Sigmoid colon (tissue), 7 donors: ENCODE results near the gene HRH2. TPM values are rescaled to one million over a fixed set of nuclear protein-coding genes. Genes with fewer than 3 reads are reported as not detected.

ENCODE experiments used
- DNase-seq: peaks from one replicate; pipeline ENCODE4 v3.0.0-alpha.2; 2019
- H3K27ac ChIP-seq, 4 donors: fragments of 200-600 bp; sonication (generic); one replicate each; pipeline ENCODE4 v1.5.1; 2016 to 2019; ENCODE audit warnings: mild to moderate bottlenecking in 1 of 4
- H3K27me3 ChIP-seq, 3 donors: fragments of 200-600 bp; sonication (generic); one replicate each; pipeline ENCODE4 v1.5.1; 2019; ENCODE audit warnings: mild to moderate bottlenecking in 1 of 3
- H3K36me3 ChIP-seq, 4 donors: fragments of 200-600 bp; sonication (generic); one replicate each; pipeline ENCODE4 v1.5.1; 2016 to 2019
- H3K4me1 ChIP-seq, 4 donors: fragments of 200-600 bp; sonication (generic); one replicate each; pipeline ENCODE4 v1.5.1; 2017 to 2019
- H3K4me3 ChIP-seq, 4 donors: fragments of 200-600 bp; sonication (generic); one replicate each; pipeline ENCODE4 v1.5.1; 2017 to 2019; ENCODE audit warnings: mild to moderate bottlenecking in 2 of 4, moderate library complexity in 1 of 4
- H3K9me3 ChIP-seq, 4 donors: fragments of 200-600 bp in 3 of 4; sonication (generic) in 3 of 4; one replicate each; pipeline versions ENCODE4 v1.5.1 to v1.6.1; 2013 to 2019
- EP300 ChIP-seq, 4 donors: sonication (generic); formaldehyde crosslinking; IDR thresholded peaks; one replicate each; pipeline ENCODE4 v1.6.1; 2017; ENCODE audit warnings: antibody characterized with exemption in 4 of 4
- POLR2A ChIP-seq, 2 donors: fragments of 450-650 bp; IDR thresholded peaks; one replicate each; pipeline ENCODE4 v1.6.1; 2016; ENCODE audit warnings: antibody characterized with exemption in 2 of 2, mild to moderate bottlenecking in 2 of 2, moderate library complexity in 2 of 2
- POLR2AphosphoS5 ChIP-seq, 4 donors: sonication (generic); formaldehyde crosslinking; IDR thresholded peaks; one replicate each; pipeline ENCODE4 v1.6.1; 2017; ENCODE audit warnings: antibody characterized with exemption in 4 of 4
- WGBS, 2 donors: extraction: QIAGEN DNeasy Blood & Tissue Kit; methylation state at CpG; one replicate each; pipeline ENCODE4 v1.1.7; 2013; 5-methylcytosine and 5-hydroxymethylcytosine counted together
- intact Hi-C: fragments of 100-400 bp; cut with DNase I; formaldehyde crosslinking; loops from one replicate; pipeline ENCODE4 v1.15.1; 2023
- polyA plus RNA-seq, 3 donors: library from polyadenylated mRNA; stranded (reverse); fragments of 200-250 nt; gene quantifications; one replicate each; pipeline ENCODE4 v1.2.3, GENCODE V29; 2013
- total RNA-seq, 4 donors: library from RNA; depleted of rRNA; stranded (reverse); fragments of >200 nt; gene quantifications; one replicate each; pipeline ENCODE4 v1.1.0, GENCODE V29; 2016
- TF ChIP-seq, protein P1 (sequence below), 4 experiments: fragments of 450-650 bp in 3 of 4; fragments of 200-600 bp in 1 of 4; IDR thresholded peaks; one replicate each; pipeline ENCODE4 v1.5.1; 2016 to 2019; ENCODE audit warnings: antibody characterized with exemption in 4 of 4, mild to moderate bottlenecking in 3 of 4, moderate library complexity in 2 of 4
- donor health status: healthy with polysubstance abuse.
- donor health status: Bipolar disorder and iron deficiency.
- donor health status: healthy.

HRH2 gene
- total and polyA plus RNA-seq, 7 donors: under 0.01 to 3.8 (median 1.5) TPM

DNA sequence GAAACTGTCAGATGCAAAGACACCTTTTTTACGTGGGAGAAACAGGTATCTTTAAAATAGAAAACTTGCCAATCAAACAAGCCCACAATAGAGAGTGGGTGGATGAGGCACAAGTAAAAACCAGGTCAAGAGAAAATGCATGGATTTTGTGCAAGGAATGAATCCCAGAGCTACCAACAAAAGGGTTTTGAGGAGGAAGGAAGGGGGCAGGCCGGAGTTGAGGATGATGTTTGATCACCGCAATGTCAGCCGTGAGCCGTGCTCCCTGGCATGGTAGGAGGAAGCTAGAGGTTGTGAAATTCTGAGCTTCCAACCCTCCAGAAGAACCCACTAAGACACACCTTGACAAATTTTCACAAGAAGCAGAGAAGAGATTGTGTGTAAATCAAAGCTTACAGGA lies 53.2 kb downstream of the HRH2 start:
- Histone ChIP-seq H3K4me1 (no peaks in the 10 kb centered on the region), H3K9me3 (no peaks in the 10 kb centered on the region), H3K4me3 (no peak overlapping the region), H3K36me3 (no peaks in the 10 kb centered on the region), H3K27me3 (peaks cover 0 to 3% (median 0%) of the 10 kb centered on the region in 3 donors), H3K27ac (no peak overlapping the region)
- 84 to 86% methylated on average over 5 of the region's 5 CpGs for WGBS, 2 donors
- intact Hi-C loops: no loop called here
- DNase-seq: no peak
- TF ChIP-seq, protein P1, sequence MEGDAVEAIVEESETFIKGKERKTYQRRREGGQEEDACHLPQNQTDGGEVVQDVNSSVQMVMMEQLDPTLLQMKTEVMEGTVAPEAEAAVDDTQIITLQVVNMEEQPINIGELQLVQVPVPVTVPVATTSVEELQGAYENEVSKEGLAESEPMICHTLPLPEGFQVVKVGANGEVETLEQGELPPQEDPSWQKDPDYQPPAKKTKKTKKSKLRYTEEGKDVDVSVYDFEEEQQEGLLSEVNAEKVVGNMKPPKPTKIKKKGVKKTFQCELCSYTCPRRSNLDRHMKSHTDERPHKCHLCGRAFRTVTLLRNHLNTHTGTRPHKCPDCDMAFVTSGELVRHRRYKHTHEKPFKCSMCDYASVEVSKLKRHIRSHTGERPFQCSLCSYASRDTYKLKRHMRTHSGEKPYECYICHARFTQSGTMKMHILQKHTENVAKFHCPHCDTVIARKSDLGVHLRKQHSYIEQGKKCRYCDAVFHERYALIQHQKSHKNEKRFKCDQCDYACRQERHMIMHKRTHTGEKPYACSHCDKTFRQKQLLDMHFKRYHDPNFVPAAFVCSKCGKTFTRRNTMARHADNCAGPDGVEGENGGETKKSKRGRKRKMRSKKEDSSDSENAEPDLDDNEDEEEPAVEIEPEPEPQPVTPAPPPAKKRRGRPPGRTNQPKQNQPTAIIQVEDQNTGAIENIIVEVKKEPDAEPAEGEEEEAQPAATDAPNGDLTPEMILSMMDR (IDR thresholded peaks at IDR 0.05): no peak
- TF ChIP-seq EP300 (IDR thresholded peaks at IDR 0.05) (no peak), POLR2AphosphoS5 (IDR thresholded peaks at IDR 0.05) (no peak), POLR2A (IDR thresholded peaks at IDR 0.05) (no peak)

DNA sequence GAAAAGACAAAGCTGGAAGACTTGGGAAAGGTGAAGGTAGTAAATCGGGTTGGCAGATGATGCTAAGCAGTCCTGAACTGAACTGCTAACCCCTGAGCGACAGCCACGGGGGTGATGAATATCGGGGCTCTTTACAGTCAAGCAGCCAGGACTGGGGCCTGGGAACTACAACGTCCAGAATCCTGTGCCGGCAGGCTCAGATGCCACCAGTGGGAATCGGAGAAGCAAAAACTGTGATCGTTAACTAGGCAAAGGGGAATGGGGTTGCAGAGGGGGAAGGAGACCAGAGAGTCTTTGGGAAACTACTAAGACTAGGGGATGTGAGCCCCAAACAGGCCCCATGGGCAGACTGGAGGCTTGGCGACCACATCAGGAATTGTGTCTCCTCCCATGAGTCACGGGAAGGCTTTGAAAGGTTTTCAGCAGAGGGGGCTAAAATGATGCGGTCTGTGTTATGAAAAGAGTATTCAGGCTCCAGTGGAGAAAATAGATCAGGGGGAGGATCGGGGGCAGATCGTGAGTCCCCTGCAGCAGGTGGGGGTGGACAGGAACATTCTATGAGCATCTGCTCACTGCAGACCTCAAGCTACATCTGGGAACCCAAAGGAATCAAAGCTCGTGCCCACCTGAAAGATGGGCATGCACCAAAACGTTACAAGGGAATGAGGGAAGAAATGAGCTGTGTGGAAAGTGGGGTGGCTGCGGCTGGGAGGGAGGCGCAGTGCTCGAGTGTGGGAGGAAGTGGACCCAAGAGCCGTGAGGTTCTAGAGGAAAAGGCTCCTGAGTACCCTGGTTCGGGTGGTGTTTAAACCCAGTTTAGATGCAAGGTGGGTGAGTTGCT lies 53.8 kb downstream of the HRH2 start:
- intact Hi-C loops: no loop called here

DNA sequence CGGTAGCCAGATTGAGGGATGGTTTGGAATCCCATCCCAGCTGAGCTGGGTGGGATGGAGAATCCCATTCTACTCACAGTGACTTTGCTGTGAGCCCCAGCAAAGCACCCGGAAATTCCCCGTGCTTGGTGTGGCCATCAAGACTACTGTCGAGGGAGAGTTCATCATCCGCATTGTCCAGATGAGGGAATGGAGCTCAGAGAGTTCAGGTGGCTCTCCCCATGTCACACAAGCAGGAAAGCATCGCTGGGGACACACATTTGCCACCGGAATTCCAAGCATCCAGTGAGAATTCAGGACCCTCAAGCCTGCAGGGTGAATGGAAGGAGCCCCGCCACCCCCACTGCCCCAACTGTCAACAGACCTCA lies 54.4 kb downstream of the HRH2 start:
- 68 to 78% methylated on average over 8 of the region's 8 CpGs for WGBS, 2 donors
- intact Hi-C loops: no loop called here
- peak; percentile 54 for DNase-seq
- H3K27me3 ChIP-seq: peaks cover 0 to 3% (median 0%) of the 10 kb centered on the region in 3 donors
- peaks cover 0 to 7% (median 0%) of the 10 kb centered on the region in 4 donors for H3K9me3 ChIP-seq
- H3K27ac ChIP-seq: no peak overlapping the region
- no peaks in the 10 kb centered on the region for H3K4me1 ChIP-seq
- no peaks in the 10 kb centered on the region for H3K36me3 ChIP-seq
- TF ChIP-seq, protein P1 (IDR thresholded peaks at IDR 0.05): no peak
- no peak for TF ChIP-seq EP300 (IDR thresholded peaks at IDR 0.05)
- no peak for TF ChIP-seq POLR2AphosphoS5 (IDR thresholded peaks at IDR 0.05)
- no peak for TF ChIP-seq POLR2A (IDR thresholded peaks at IDR 0.05)
- no peak overlapping the region for H3K4me3 ChIP-seq

More for the DNA sequence above, 53.8 kb downstream of the HRH2 start:
- no peak for TF ChIP-seq POLR2A (IDR thresholded peaks at IDR 0.05)
- TF ChIP-seq EP300 (IDR thresholded peaks at IDR 0.05): no peak
- TF ChIP-seq, protein P1 (IDR thresholded peaks at IDR 0.05): no peak
- no peak for TF ChIP-seq POLR2AphosphoS5 (IDR thresholded peaks at IDR 0.05)
- 85 to 87% methylated on average over 20 of the region's 20 CpGs for WGBS, 2 donors
- H3K9me3 ChIP-seq: peaks cover 0 to 1% (median 0%) of the 10 kb centered on the region in 4 donors
- no peaks in the 10 kb centered on the region for H3K36me3 ChIP-seq
- H3K27ac ChIP-seq: no peak overlapping the region
- peak; percentile 24 for DNase-seq
- H3K4me1 ChIP-seq: no peaks in the 10 kb centered on the region
- peaks cover 0 to 3% (median 0%) of the 10 kb centered on the region in 3 donors for H3K27me3 ChIP-seq
- no peak overlapping the region for H3K4me3 ChIP-seq

DNA sequence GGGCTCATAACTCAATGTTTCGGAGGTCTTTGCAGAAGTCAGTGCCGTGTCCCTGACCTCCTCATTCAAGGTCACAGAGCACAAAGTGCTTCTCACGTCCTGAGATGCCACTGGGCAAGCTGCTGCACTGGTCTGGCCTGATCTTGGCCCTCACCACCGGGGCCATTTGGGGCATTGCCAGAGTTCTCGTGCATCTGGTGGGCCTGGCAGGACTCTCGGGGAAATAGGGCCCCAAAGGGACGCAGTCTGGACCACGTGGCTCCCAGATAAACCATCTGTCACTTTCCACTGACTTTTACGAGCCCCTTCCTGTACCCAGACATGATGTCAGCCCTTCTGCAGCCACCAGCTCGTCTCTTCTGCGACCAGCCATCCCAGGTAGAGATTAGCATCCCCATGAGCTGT lies 54.8 kb downstream of the HRH2 start:
- intact Hi-C loops: no loop called here
- TF ChIP-seq EP300 (IDR thresholded peaks at IDR 0.05) (no peak), POLR2A (IDR thresholded peaks at IDR 0.05) (no peak), POLR2AphosphoS5 (IDR thresholded peaks at IDR 0.05) (no peak)
- TF ChIP-seq, protein P1 (IDR thresholded peaks at IDR 0.05): no peak
- 17 to 25% methylated on average over 11 of the region's 11 CpGs for WGBS, 2 donors

More for the DNA sequence above, 54.8 kb downstream of the HRH2 start:
- H3K27me3 ChIP-seq: peaks cover 0 to 3% (median 0%) of the 10 kb centered on the region in 3 donors
- H3K4me3 ChIP-seq: no peak overlapping the region
- peaks cover 0 to 7% (median 0%) of the 10 kb centered on the region in 4 donors for H3K9me3 ChIP-seq
- H3K4me1 ChIP-seq: no peaks in the 10 kb centered on the region
- no peak for DNase-seq
- no peak overlapping the region for H3K27ac ChIP-seq
- H3K36me3 ChIP-seq: no peaks in the 10 kb centered on the region
